Endodermal cell (in vitro differentiated cells): Measurements from ENCODE around the gene NXF1. TPM values are rescaled to one million over a fixed set of nuclear protein-coding genes. Genes with fewer than 3 reads are reported as not detected.

Experiments used
- DNase-seq: peaks from one replicate; pipeline ENCODE4 v3.0.0-alpha.2; 2017
- H3K27ac ChIP-seq: 2 replicates; pipeline ENCODE4 v1.5.1; 2013; ENCODE audit warnings: mild to moderate bottlenecking, low read depth, low read length, moderate library complexity
- H3K27me3 ChIP-seq: 2 replicates; pipeline ENCODE4 v1.6.1; 2013; ENCODE audit warnings: mild to moderate bottlenecking, low read length, moderate library complexity; ENCODE audit not compliant: insufficient read depth, control insufficient read depth, poor library complexity, severe bottlenecking
- H3K36me3 ChIP-seq: 2 replicates; pipeline ENCODE4 v1.7.0; 2013; ENCODE audit warnings: mild to moderate bottlenecking, low read length, moderate library complexity; ENCODE audit not compliant: control insufficient read depth, insufficient read depth
- H3K4me1 ChIP-seq: one replicate; pipeline ENCODE4 v1.7.0; 2013; ENCODE audit warnings: low read length; ENCODE audit not compliant: control insufficient read depth, insufficient read depth
- H3K4me3 ChIP-seq: 2 replicates; pipeline ENCODE4 v1.5.1; 2013; ENCODE audit warnings: mild to moderate bottlenecking, low read length, moderate library complexity
- H3K9ac ChIP-seq: 2 replicates; pipeline ENCODE4 v1.6.1; 2013; ENCODE audit warnings: mild to moderate bottlenecking, low read length, moderate library complexity; ENCODE audit not compliant: poor library complexity, severe bottlenecking; ENCODE audit errors: extremely low read depth
- H3K9me3 ChIP-seq: 2 replicates; pipeline ENCODE4 v1.6.1; 2013; ENCODE audit warnings: mild to moderate bottlenecking, low read length, moderate library complexity; ENCODE audit not compliant: control insufficient read depth
- H3K27ac Mint-ChIP-seq: 2 replicates; pipeline ENCODE4 v1.8.0; 2020; ENCODE audit warnings: mixed read lengths
- H3K27me3 Mint-ChIP-seq: 2 replicates; pipeline ENCODE4 v1.8.0; 2021; ENCODE audit warnings: mild to moderate bottlenecking, mixed read lengths; ENCODE audit not compliant: insufficient read depth
- H3K36me3 Mint-ChIP-seq: 2 replicates; pipeline ENCODE4 v1.8.0; 2020; ENCODE audit warnings: low read depth, mixed read lengths
- H3K4me1 Mint-ChIP-seq: 2 replicates; pipeline ENCODE4 v1.8.0; 2020; ENCODE audit warnings: mixed read lengths
- H3K4me3 Mint-ChIP-seq: 2 replicates; pipeline ENCODE4 v1.8.0; 2020; ENCODE audit warnings: mild to moderate bottlenecking, moderate library complexity, mixed read lengths
- H3K9me3 Mint-ChIP-seq: 2 replicates; pipeline ENCODE4 v1.8.0; 2020; ENCODE audit warnings: mild to moderate bottlenecking, mixed read lengths
- WGBS, 2 experiments: methylation state at CpG; one replicate each; pipeline versions ENCODE4 v1.1.5 to v1.1.7; 2013; ENCODE audit warnings: missing lambda C conversion rate in 2 of 2, mixed read lengths in 1 of 2; ENCODE audit not compliant: insufficient coverage in 1 of 2, insufficient read length in 1 of 2; 5-methylcytosine and 5-hydroxymethylcytosine counted together
- total RNA-seq, 2 donors: library from RNA; stranded (reverse); fragmentation: NEBNext Ultra II Directional in 1 of 2; extraction: Animal tissue kit (Norgen Biotek cat#: 25700) in 1 of 2; gene quantifications; 2 replicates in 1 of 2; 3 replicates in 1 of 2; pipeline ENCODE4 v1.2.1, GENCODE V29; 2021
- TF ChIP-seq, protein P1 (sequence below): fragments of 200-600 bp; sonication (generic); conservative IDR thresholded peaks from 2 replicates; pipeline ENCODE4 v1.5.0; 2021; ENCODE audit warnings: antibody characterized with exemption, mild to moderate bottlenecking

NXF1 gene
- total RNA-seq, 2 donors from 2014 or later: 45.8 to 61.4 TPM

DNA sequence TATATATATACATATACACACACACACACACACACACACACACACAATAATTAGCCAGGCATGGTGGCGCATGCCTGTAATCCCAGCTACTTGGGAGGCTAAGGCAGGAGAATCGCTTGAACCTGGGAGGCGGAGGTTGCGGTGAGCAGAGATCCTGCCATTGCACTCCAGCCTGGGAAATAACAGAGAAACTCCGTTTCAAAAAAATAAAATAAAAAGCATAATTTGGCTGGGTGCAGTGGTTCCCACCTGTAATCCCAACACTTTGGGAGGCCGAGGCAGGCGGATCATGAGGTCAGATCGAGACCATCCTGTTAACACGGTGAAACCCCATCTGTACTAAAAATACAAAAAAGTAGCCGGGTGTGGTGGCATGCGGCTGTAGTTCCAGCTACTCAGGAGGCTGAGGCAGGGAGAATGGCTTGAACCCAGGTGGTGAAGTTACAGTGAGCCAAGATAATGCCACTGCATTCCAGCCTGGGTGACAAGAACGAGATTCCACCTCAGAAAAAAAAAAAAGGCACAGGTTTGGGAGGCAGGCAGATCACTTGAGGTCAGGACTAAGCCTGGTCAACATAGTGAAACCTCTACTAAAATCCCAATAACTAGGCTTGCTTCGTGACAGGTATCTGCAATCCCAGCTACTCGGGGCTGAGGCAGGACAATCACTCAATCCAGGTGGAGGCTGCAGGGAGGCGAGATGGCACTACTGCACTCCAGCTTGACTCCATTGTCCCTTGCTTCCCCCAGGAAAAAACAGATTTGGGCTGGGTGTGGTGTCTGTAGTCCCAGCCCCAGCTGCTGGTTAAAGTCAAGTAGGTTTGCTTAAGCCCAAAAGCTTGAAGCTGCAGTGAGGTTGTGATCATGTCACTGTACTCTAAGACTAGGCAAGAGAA, 45.9 kb upstream of the NXF1 start:
- Histone ChIP-seq H3K9ac (peak overlapping the region; percentile 100), H3K27ac (no peak overlapping the region), H3K9me3 (peaks cover 5% of the 10 kb centered on the region), H3K27me3 (no peaks in the 10 kb centered on the region), H3K36me3 (peaks cover 38% of the 10 kb centered on the region), H3K4me1 (peaks cover 5% of the 10 kb centered on the region), H3K4me3 (peak overlapping the region; percentile 96)
- H3K4me3 Mint-ChIP-seq: peak overlapping the region; percentile 100
- DNase-seq: peak; percentile 83
- H3K9me3 Mint-ChIP-seq: peaks cover 13% of the 10 kb centered on the region
- H3K36me3 Mint-ChIP-seq: peaks cover 43% of the 10 kb centered on the region
- peaks cover 24% of the 10 kb centered on the region for H3K4me1 Mint-ChIP-seq
- peak overlapping the region; percentile 81 for H3K27ac Mint-ChIP-seq
- TF ChIP-seq, protein P1, sequence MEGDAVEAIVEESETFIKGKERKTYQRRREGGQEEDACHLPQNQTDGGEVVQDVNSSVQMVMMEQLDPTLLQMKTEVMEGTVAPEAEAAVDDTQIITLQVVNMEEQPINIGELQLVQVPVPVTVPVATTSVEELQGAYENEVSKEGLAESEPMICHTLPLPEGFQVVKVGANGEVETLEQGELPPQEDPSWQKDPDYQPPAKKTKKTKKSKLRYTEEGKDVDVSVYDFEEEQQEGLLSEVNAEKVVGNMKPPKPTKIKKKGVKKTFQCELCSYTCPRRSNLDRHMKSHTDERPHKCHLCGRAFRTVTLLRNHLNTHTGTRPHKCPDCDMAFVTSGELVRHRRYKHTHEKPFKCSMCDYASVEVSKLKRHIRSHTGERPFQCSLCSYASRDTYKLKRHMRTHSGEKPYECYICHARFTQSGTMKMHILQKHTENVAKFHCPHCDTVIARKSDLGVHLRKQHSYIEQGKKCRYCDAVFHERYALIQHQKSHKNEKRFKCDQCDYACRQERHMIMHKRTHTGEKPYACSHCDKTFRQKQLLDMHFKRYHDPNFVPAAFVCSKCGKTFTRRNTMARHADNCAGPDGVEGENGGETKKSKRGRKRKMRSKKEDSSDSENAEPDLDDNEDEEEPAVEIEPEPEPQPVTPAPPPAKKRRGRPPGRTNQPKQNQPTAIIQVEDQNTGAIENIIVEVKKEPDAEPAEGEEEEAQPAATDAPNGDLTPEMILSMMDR: no peak
- no peaks in the 10 kb centered on the region for H3K27me3 Mint-ChIP-seq
- WGBS, 2 experiments: 45 to 53% methylated on average over 14 to 15 of the region's 15 CpGs

GRCh38 chr11:62847767-62848314, 42.6 kb upstream of the NXF1 start:
- 95 to 100% methylated on average over 1 of the region's 1 CpG for WGBS, 2 experiments
- Mint-ChIP-seq H3K36me3 (peaks cover 14% of the 10 kb centered on the region), H3K27me3 (no peaks in the 10 kb centered on the region), H3K4me3 (no peak overlapping the region), H3K9me3 (peaks cover 16% of the 10 kb centered on the region), H3K4me1 (peaks cover 9% of the 10 kb centered on the region), H3K27ac (no peak overlapping the region)
- H3K27me3 ChIP-seq: no peaks in the 10 kb centered on the region
- H3K27ac ChIP-seq: no peak overlapping the region
- H3K4me3 ChIP-seq: no peak overlapping the region
- TF ChIP-seq, protein P1: no peak
- peaks cover 12% of the 10 kb centered on the region for H3K36me3 ChIP-seq
- peaks cover 8% of the 10 kb centered on the region for H3K9me3 ChIP-seq
- no peak overlapping the region for H3K9ac ChIP-seq
- no peaks in the 10 kb centered on the region for H3K4me1 ChIP-seq
- DNase-seq: no peak

DNA sequence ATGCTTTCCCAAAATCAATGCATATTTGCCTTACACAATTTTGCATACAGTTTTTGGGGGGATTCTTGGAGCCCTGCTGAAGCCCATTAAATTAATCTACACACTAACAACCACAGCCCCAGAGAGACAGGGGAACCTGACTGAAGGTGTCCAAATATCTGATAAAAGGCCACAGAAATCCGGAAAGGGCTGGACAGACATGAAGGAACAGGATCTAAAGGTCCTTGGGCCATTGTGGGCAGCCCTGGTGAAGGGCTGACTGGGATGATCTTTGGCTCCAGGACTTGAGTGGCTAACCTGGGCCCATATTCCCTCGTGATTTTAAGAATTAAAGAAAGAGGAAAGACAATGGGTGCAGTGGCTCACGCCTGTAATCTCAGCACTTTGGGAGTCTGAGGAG, 40.9 kb upstream of the NXF1 start:
- H3K27me3 Mint-ChIP-seq: no peaks in the 10 kb centered on the region
- Histone ChIP-seq H3K9ac (no peak overlapping the region), H3K4me3 (no peak overlapping the region), H3K27ac (no peak overlapping the region), H3K36me3 (no peaks in the 10 kb centered on the region), H3K9me3 (peaks cover 8% of the 10 kb centered on the region), H3K27me3 (no peaks in the 10 kb centered on the region), H3K4me1 (no peaks in the 10 kb centered on the region)
- no peak for DNase-seq
- H3K4me3 Mint-ChIP-seq: no peak overlapping the region
- H3K27ac Mint-ChIP-seq: no peak overlapping the region
- no peaks in the 10 kb centered on the region for H3K4me1 Mint-ChIP-seq
- peaks cover 16% of the 10 kb centered on the region for H3K9me3 Mint-ChIP-seq
- H3K36me3 Mint-ChIP-seq: no peaks in the 10 kb centered on the region
- TF ChIP-seq, protein P1: no peak
- WGBS, 2 experiments: 90 to 93% methylated on average over 3 of the region's 3 CpGs
